ENCODE data around the gene UBA1.

The UBA1 gene

DNA sequence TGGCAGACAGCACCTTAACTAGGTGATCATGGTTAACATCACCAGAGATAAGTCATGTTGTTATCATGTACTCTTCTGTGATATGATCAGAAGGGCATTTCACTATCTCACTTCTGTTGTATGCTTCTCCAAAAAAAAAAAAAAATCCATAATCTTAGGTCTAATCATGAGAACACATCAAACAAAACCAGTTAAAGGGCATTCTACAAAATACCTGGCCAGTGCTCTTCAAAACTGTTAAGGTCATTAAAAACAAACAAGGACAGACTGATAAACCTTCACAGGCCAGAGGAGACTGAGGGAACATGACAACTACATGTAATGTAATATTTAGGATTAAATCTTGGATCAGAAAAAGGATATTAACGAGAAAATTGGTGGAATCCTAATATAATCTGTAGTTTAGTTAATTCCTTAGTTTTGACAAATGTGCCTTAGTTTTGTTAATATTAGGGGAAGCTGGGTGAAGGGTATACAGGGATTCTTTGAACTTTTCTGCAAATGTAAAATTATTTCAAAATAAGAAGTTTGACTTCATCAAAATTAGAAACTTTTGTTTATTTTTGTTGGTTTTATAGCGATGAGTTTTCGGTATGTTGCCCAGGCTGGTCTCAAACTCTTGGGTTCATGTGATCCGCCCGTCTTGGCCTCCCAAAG, 30.6 kb upstream of the UBA1 start:
- DNase-seq (ENCODE audit: extremely low read depth, low read depth): no peak

GRCh38 chrX:47164420-47164819, 29.2 kb upstream of the UBA1 start:
- TF ChIP-seq CTCF (IDR thresholded peaks at IDR 0.05; ENCODE audit: low read depth, low read length): no peak
- no peak for DNase-seq (ENCODE audit: extremely low read depth, low read depth)

More for the DNA sequence above, 30.6 kb upstream of the UBA1 start:
- TF ChIP-seq CTCF (IDR thresholded peaks at IDR 0.05; ENCODE audit: low read depth, low read length): no peak

DNA sequence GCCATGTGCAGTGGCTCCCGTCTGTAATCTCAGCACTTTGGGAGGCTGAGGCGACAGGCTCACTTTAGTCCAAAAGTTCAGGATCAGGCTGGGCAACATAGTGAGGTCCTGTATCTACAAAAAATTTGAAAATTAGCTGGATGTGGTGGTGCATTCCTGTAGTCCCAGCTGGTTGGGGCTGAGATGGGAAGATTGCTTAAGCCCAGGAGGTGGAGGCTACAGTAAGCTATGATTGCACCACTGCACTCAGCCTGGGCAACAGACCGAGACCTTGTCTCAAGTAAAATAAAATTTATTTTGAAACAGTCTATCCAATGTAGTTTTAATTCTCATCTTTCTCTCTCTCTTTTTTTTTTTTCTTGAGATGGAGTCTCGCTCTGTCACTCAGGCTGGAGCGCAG, 27.5 kb upstream of the UBA1 start:
- TF ChIP-seq CTCF (IDR thresholded peaks at IDR 0.05; ENCODE audit: low read depth, low read length): no peak
- no peak for DNase-seq (ENCODE audit: extremely low read depth, low read depth)

DNA sequence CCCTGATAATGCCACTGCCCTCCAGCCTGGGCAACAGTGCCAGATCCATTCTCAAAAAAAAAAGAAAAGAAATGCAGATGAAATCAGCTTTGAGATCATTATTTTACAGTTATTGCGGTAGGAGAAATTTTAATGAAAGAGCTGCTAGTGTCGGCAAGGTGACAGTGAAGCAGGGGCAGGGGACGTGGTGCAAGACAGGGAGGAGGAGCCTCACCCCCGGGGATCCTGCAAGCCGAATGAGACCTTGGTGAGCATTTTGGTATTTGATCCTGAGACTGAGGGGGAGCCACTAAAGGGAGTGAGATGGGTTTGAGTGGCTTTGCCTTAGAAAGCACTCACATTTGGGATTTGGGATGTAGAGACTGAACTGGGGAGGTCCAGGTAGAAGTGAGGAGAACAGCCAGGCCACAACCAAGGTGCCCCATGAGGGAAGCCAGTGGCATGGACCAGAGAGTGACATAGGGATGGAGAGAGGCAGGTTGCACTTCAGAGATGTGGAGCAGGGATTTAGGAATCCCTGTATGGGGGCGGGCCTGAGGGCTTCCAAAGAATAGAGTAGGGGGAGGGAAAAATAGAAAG, 25.0 kb upstream of the UBA1 start:
- no peak for DNase-seq (ENCODE audit: extremely low read depth, low read depth)

DNA sequence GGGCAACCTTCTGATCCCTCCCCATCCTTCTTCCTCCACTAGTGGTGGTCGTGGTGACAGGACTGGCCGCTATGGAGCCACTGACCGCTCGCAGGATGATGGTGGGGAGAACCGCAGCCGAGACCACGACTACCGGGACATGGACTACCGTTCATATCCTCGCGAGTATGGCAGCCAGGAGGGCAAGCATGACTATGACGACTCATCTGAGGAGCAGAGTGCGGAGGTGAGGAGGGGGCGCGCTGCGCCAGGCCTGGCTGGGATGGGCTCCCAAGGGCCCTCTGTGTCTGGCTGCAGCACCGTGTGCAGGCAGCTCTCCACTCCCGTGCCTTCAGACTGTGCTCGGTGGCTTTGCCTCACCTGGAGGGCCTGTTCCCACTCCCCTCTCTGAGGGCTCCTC, 24.4 kb upstream of the UBA1 start:
- TF ChIP-seq CTCF (IDR thresholded peaks at IDR 0.05; ENCODE audit: low read depth, low read length): no peak
- no peak for DNase-seq (ENCODE audit: extremely low read depth, low read depth)

More for the DNA sequence above, 25.0 kb upstream of the UBA1 start:
- TF ChIP-seq CTCF (IDR thresholded peaks at IDR 0.05; ENCODE audit: low read depth, low read length): no peak

DNA sequence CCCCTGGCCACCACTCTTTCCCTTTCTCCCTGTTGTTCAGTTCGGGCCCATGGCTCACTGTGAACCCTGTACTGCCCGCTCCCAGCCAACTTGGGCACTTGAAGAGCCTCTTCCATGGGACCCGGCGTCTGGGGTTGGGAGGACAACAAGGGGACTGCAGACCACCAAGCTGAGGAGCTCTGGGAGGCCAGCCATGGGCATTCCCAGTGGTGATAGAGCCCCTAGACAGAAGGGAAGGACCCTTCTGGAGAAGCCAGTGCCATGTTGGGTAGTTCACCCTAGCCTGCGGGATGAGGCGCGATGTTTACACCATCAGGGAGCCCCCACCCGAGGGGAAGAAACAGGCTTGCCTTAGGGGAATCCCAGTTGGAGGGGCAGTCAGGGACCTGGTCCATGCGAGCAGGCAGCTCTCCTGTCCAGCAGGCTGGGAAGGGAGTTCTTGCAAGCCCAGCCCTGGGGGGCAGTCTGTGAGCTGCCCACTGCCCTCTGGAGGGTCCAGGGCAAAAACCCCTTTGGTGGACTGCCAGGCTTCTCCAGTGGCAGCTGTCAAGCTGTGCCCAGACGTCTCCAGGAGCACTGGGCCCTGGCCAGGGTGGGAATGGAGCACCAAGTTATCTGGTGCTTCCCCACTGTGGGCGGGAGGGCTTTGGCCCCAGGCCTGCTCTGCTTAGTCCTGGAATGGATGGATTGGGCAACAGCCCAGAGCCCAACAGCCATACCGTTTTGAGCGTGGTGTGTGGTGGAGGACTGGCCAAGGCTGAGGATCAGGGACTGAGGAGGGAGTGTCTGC, 23.7 kb upstream of the UBA1 start:
- no peak for TF ChIP-seq CTCF (IDR thresholded peaks at IDR 0.05; ENCODE audit: low read depth, low read length)
- no peak for DNase-seq (ENCODE audit: extremely low read depth, low read depth)

Data from AG09319 (cell line).